Omental fat pad (tissue), 4 donors: ENCODE data around the gene GET3. TPM values are rescaled to one million over a fixed set of nuclear protein-coding genes. Genes with fewer than 3 reads are reported as not detected.

Experiments
- ATAC-seq: fragments of 150-250 bp; one replicate; pipeline ENCODE4 v1.9.1; 2016; ENCODE audit warnings: mild to moderate bottlenecking, moderate library complexity; ENCODE audit not compliant: low FRiP score
- DNase-seq: peaks from one replicate; pipeline ENCODE4 v3.0.0-alpha.2; 2019; ENCODE audit warnings: low spot score
- total RNA-seq, 4 donors: library from RNA; depleted of rRNA; stranded (reverse); fragments of >200 nt; gene quantifications; one replicate each; pipeline ENCODE4 v1.1.0, GENCODE V29; 2016
- TF ChIP-seq, protein P1 (sequence below), 3 donors: fragments of 450-650 bp; IDR thresholded peaks; one replicate each; pipeline ENCODE4 v1.5.1; 2016 to 2017; ENCODE audit warnings: antibody characterized with exemption in 3 of 3, mild to moderate bottlenecking in 3 of 3, moderate library complexity in 2 of 3

GET3 gene
- total RNA-seq, 4 donors from 2014 or later, result 36.6 to 55.4 (median 48.9) TPM

DNA sequence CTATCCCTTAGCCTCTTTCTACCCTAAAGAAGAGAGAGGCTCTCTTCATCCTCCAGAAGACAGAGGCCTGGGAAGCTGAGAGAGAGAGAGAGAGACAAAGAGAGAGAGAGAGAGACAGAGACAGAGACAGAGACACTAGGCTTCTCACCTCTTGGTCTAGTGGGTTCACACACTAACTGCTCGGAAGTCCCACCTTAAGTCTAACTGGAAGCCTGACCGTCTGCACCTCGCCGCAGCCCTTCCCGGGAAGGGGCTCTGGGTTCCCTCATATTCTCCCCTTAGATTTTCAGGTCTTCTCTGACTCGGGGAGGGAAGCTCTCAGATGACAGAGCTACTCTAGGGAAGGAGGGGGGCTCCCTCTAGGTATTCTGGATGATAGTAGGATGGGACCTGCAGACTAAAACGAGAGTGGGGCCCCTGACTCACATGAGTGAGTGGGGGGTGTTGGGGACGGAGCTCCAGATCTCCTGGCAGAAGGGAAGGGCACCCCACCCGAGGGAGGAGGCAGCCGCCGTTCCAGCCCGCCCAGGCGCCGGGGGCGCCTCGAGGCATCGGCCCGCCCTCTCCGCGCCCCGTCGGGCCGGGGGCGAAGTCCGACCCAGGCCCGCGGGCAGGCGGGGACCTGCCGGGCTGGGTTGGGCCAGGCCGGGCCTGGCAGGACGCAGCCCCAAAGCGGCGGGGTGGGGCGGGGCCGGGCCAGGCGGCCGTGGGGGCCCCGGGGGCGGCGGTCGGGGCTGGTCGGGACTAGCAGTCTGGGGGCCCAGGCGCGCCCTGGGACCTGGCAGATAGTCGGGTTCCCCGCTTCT, 52.0 kb downstream of the GET3 start:
- ATAC-seq (no peak), DNase-seq (no peak)
- TF ChIP-seq, protein P1, sequence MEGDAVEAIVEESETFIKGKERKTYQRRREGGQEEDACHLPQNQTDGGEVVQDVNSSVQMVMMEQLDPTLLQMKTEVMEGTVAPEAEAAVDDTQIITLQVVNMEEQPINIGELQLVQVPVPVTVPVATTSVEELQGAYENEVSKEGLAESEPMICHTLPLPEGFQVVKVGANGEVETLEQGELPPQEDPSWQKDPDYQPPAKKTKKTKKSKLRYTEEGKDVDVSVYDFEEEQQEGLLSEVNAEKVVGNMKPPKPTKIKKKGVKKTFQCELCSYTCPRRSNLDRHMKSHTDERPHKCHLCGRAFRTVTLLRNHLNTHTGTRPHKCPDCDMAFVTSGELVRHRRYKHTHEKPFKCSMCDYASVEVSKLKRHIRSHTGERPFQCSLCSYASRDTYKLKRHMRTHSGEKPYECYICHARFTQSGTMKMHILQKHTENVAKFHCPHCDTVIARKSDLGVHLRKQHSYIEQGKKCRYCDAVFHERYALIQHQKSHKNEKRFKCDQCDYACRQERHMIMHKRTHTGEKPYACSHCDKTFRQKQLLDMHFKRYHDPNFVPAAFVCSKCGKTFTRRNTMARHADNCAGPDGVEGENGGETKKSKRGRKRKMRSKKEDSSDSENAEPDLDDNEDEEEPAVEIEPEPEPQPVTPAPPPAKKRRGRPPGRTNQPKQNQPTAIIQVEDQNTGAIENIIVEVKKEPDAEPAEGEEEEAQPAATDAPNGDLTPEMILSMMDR (IDR thresholded peaks at IDR 0.05), result no peak

DNA sequence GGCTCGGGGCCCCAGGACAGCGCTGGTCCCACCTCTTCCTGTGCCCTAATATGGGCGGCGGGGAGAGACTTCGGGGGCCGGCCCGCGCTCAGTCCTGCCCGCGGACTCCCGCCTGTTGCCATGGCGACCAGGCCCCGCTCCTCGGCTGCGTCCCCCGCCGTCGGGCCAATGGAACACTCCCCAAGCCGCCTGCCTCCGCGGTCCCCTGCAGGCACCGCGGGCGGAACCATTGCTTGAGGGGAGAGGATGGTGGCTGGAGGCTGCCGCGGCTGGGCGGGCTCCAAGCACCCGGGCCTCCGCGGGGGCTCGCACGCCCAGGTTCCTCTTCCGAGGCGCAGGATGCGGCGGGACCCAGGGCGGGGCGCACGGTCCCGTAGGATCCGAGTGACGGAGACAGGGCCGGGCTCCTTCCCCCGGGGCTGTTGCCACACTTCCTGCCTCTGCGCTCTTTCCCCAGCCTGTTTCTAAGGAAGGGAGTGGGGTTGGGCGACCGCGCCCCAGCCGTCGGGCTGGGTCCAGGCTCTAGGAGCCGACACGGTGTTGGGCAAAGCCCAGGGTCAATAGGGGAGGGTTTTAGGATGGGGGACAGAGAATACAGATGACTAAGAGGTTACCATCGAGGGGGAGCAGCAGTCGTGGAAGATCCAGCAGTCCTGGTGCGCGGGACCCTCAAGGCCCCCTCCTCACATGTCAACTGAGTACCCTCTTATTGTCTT, 52.8 kb downstream of the GET3 start:
- peak; percentile 84 for DNase-seq
- ATAC-seq, result peak; percentile 50
- TF ChIP-seq, protein P1 (IDR thresholded peaks at IDR 0.05), result no peak

DNA sequence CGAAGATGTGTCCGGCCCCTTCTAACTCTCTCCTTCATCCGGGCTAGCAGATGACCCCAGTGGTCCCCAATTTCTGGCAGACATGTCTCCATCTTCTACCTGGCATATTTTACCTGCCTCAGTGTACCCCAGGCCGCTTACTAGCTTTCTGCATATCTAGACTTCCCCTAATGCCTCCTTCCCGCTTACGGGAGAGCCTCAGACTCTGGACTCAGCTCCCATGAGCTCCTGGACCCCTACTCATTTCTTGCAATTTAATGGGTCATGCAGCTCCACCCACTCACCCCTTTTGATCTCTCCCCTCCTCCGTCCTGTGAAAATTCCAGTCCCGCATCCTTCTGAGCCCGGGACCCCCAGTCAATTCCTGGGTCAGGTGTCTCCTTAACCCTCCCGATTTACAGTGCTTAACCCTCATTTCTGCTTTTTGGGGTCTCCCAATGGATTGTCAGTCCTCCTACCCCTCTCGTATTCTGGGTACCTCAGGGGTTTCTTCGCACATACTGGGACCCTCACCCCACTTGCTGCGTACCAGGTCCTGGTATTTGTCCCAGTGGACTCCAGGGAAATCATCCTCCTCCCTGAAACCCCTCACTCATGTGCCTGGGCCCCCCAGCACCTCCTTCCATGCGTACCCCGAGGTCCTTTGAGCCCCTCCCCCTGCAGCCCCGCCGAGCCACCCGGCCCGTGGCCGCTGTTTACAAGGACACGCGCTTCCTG, 53.5 kb downstream of the GET3 start:
- ATAC-seq (no peak), DNase-seq (no peak)
- TF ChIP-seq, protein P1 (IDR thresholded peaks at IDR 0.05), result no peak

DNA sequence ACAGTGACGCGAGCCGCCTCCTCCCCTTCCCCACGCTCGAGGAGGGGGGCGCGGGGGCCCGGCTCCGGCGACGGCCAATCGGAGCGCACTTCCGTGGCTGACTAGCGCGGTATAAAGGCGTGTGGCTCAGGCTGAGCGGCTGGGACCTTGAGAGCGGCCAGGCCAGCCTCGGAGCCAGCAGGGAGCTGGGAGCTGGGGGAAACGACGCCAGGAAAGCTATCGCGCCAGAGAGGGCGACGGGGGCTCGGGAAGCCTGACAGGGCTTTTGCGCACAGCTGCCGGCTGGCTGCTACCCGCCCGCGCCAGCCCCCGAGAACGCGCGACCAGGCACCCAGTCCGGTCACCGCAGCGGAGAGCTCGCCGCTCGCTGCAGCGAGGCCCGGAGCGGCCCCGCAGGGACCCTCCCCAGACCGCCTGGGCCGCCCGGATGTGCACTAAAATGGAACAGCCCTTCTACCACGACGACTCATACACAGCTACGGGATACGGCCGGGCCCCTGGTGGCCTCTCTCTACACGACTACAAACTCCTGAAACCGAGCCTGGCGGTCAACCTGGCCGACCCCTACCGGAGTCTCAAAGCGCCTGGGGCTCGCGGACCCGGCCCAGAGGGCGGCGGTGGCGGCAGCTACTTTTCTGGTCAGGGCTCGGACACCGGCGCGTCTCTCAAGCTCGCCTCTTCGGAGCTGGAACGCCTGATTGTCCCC, 54.2 kb downstream of the GET3 start, which contains the start of gene JUNB:
Gene JUNB (plus strand): TSS at position 142 of the 706 bp plus-strand sequence. CDS start 286 bp downstream, at position 428.
- TF ChIP-seq, protein P1 (IDR thresholded peaks at IDR 0.05), result no peak
- DNase-seq (peak; percentile 86), ATAC-seq (peak; percentile 33)

DNA sequence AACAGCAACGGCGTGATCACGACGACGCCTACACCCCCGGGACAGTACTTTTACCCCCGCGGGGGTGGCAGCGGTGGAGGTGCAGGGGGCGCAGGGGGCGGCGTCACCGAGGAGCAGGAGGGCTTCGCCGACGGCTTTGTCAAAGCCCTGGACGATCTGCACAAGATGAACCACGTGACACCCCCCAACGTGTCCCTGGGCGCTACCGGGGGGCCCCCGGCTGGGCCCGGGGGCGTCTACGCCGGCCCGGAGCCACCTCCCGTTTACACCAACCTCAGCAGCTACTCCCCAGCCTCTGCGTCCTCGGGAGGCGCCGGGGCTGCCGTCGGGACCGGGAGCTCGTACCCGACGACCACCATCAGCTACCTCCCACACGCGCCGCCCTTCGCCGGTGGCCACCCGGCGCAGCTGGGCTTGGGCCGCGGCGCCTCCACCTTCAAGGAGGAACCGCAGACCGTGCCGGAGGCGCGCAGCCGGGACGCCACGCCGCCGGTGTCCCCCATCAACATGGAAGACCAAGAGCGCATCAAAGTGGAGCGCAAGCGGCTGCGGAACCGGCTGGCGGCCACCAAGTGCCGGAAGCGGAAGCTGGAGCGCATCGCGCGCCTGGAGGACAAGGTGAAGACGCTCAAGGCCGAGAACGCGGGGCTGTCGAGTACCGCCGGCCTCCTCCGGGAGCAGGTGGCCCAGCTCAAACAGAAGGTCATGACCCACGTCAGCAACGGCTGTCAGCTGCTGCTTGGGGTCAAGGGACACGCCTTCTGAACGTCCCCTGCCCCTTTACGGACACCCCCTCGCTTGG, 55.0 kb downstream of the GET3 start:
- no peak for ATAC-seq
- TF ChIP-seq, protein P1 (IDR thresholded peaks at IDR 0.05), result no peak
- no peak for DNase-seq

DNA sequence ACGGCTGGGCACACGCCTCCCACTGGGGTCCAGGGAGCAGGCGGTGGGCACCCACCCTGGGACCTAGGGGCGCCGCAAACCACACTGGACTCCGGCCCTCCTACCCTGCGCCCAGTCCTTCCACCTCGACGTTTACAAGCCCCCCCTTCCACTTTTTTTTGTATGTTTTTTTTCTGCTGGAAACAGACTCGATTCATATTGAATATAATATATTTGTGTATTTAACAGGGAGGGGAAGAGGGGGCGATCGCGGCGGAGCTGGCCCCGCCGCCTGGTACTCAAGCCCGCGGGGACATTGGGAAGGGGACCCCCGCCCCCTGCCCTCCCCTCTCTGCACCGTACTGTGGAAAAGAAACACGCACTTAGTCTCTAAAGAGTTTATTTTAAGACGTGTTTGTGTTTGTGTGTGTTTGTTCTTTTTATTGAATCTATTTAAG, 55.6 kb downstream of the GET3 start:
- ATAC-seq (no peak), DNase-seq (no peak)
- TF ChIP-seq, protein P1 (IDR thresholded peaks at IDR 0.05), result no peak
